OCI-LY7 (cell line): ENCODE measurements around the gene EXOC6B. TPM values are rescaled to one million over a fixed set of nuclear protein-coding genes. Genes with fewer than 3 reads are reported as not detected.

Experiments
- BruUV-seq: library from RNA; stranded (reverse); fragments of 400-500 nt; replicated peaks from 2 replicates; lab custom pipeline; 2021; lab: Mats Ljungman, UMichigan
- CTCF ChIA-PET: fragments of 300-600 bp; sonication (Branson Sonifier 250); formaldehyde crosslinking; loops from one replicate; lab custom pipeline; 2022; ENCODE audit warnings: antibody characterized with exemption; ENCODE audit not compliant: unreplicated experiment; lab: Charles Lee
- POLR2A ChIA-PET: fragments of 300-600 bp; sonication (Branson Sonifier 250); formaldehyde crosslinking; loops from one replicate; lab custom pipeline; 2022; ENCODE audit warnings: antibody characterized with exemption; lab: Charles Lee
- DNase-seq: peaks from one replicate; pipeline ENCODE4 v3.0.0-alpha.2; 2015; ENCODE audit warnings: low spot score
- H2AFZ ChIP-seq: fragments of 200-600 bp; sonication (generic), shearing (Covaris generic); 2 replicates; pipeline ENCODE4 v1.6.1; 2014; ENCODE audit warnings: mild to moderate bottlenecking, antibody characterized with exemption, low read length, moderate library complexity
- H3K27ac ChIP-seq: fragments of 200-600 bp; sonication (generic); 2 replicates; pipeline ENCODE4 v1.5.1; 2014; ENCODE audit warnings: mixed run types, low read depth, mild to moderate bottlenecking, moderate library complexity, low read length, inconsistent platforms; ENCODE audit not compliant: poor library complexity, severe bottlenecking
- H3K36me3 ChIP-seq: fragments of 200-600 bp; sonication (generic); 2 replicates; pipeline ENCODE4 v1.6.1; 2014; ENCODE audit warnings: mild to moderate bottlenecking, antibody characterized with exemption, low read length, moderate library complexity, mixed read lengths; ENCODE audit not compliant: insufficient read depth
- H3K4me1 ChIP-seq: fragments of 200-600 bp; sonication (generic); 2 replicates; pipeline ENCODE4 v1.5.1; 2014; ENCODE audit warnings: mild to moderate bottlenecking, low read length; ENCODE audit not compliant: insufficient read depth, poor library complexity, severe bottlenecking
- H3K4me2 ChIP-seq: fragments of 200-600 bp; sonication (generic); 2 replicates; pipeline ENCODE4 v1.6.1; 2014; ENCODE audit warnings: mild to moderate bottlenecking, low read length
- H3K4me3 ChIP-seq: fragments of 200-600 bp; sonication (generic); 2 replicates; pipeline ENCODE4 v1.5.1; 2014; ENCODE audit warnings: mild to moderate bottlenecking, low read depth, low read length; ENCODE audit not compliant: poor library complexity, severe bottlenecking
- H3K79me2 ChIP-seq: fragments of 200-600 bp; sonication (generic); 2 replicates; pipeline ENCODE4 v1.6.1; 2016; ENCODE audit warnings: low read depth, mild to moderate bottlenecking, low read length, moderate library complexity, mixed read lengths; ENCODE audit not compliant: insufficient read depth
- H3K9me2 ChIP-seq: fragments of 200-600 bp; sonication (generic); 2 replicates; pipeline ENCODE4 v1.6.1; 2016; ENCODE audit warnings: mild to moderate bottlenecking, low read length, mixed read lengths; ENCODE audit not compliant: insufficient read depth
- H3K9me3 ChIP-seq: fragments of 200-600 bp; sonication (generic); 2 replicates; pipeline ENCODE4 v1.6.1; 2014; ENCODE audit warnings: mild to moderate bottlenecking, mixed run types, low read length, mixed read lengths
- H4K20me1 ChIP-seq: fragments of 200-600 bp; sonication (generic); 2 replicates; pipeline ENCODE4 v1.6.1; 2014; ENCODE audit warnings: mild to moderate bottlenecking, antibody characterized with exemption, low read length, moderate library complexity, mixed read lengths; ENCODE audit not compliant: insufficient read depth
- CTCF ChIP-seq: fragments of 200-600 bp; sonication (generic); conservative IDR thresholded peaks from 2 replicates; pipeline ENCODE4 v1.5.1; 2014; ENCODE audit warnings: mild to moderate bottlenecking, antibody characterized with exemption, low read length, moderate library complexity, mixed read lengths
- EZH2phosphoT487 ChIP-seq: fragments of 200-600 bp; sonication (generic); IDR thresholded peaks from 2 replicates; pipeline ENCODE4 v1.6.1; 2018; ENCODE audit warnings: low read depth, borderline replicate concordance, mild to moderate bottlenecking, mixed run types, antibody characterized with exemption, low read length, moderate library complexity, mixed read lengths
- intact Hi-C: fragments of 100-400 bp; cut with micrococcal nuclease; formaldehyde crosslinking; loops from one replicate; pipeline ENCODE4 v1.10.0; 2022; ENCODE audit not compliant: unreplicated experiment
- total RNA-seq, 2 experiments: library from RNA; depleted of rRNA in 1 of 2; stranded (reverse); fragments of >200 nt in 1 of 2; shearing (Covaris generic) in 1 of 2; gene quantifications; 2 replicates each; pipeline ENCODE4 v1.2.3, GENCODE V29; 2014 to 2022

Gene EXOC6B
- total RNA-seq, 2 experiments from 2014 or later: 5.1 TPM; not detected in 1

GRCh38 chr2:72330652-72331051, 495.2 kb downstream of the EXOC6B start:
- H3K4me3 ChIP-seq: no peak overlapping the region
- TF ChIP-seq CTCF (no peak), EZH2phosphoT487 (no peak)
- H3K4me2 ChIP-seq: no peak overlapping the region
- POLR2A ChIA-PET: no interaction called here
- H3K9me3 ChIP-seq: no peaks in the 10 kb centered on the region
- intact Hi-C loops: no loop called here
- no peak overlapping the region for H3K27ac ChIP-seq
- no peaks in the 10 kb centered on the region for H3K9me2 ChIP-seq
- CTCF ChIA-PET: no interaction called here
- H3K4me1 ChIP-seq: no peaks in the 10 kb centered on the region
- DNase-seq: no peak
- BruUV-seq: no TSS peak
- no peaks in the 10 kb centered on the region for H3K36me3 ChIP-seq
- no peak overlapping the region for H2AFZ ChIP-seq
- H3K79me2 ChIP-seq: no peaks in the 10 kb centered on the region
- no peaks in the 10 kb centered on the region for H4K20me1 ChIP-seq

- Histone ChIP-seq H3K9me2 (no peaks in the 10 kb centered on the region), H3K27ac (no peak overlapping the region), H3K4me2 (no peak overlapping the region), H3K9me3 (no peaks in the 10 kb centered on the region), H4K20me1 (no peaks in the 10 kb centered on the region), H3K4me3 (no peak overlapping the region), H3K4me1 (no peaks in the 10 kb centered on the region), H3K36me3 (no peaks in the 10 kb centered on the region), H3K79me2 (no peaks in the 10 kb centered on the region), H2AFZ (no peak overlapping the region)
- POLR2A ChIA-PET: no interaction called here
- DNase-seq: no peak
- intact Hi-C loops: no loop called here
- CTCF ChIA-PET: no interaction called here
- no TSS peak for BruUV-seq
- no peak for TF ChIP-seq EZH2phosphoT487
- TF ChIP-seq CTCF: no peak
Measured at GRCh38 chr2:72326759-72327158, 499.1 kb downstream of the EXOC6B start.

- H3K27ac ChIP-seq: no peak overlapping the region
- H3K36me3 ChIP-seq: no peaks in the 10 kb centered on the region
- TF ChIP-seq CTCF (peak; percentile 82), EZH2phosphoT487 (no peak)
- no peaks in the 10 kb centered on the region for H3K9me2 ChIP-seq
- H3K79me2 ChIP-seq: no peaks in the 10 kb centered on the region
- intact Hi-C loops: no loop called here
- H3K9me3 ChIP-seq: no peaks in the 10 kb centered on the region
- BruUV-seq: no TSS peak
- no peaks in the 10 kb centered on the region for H4K20me1 ChIP-seq
- H3K4me2 ChIP-seq: no peak overlapping the region
- peak; percentile 18 for DNase-seq
- H3K4me1 ChIP-seq: no peaks in the 10 kb centered on the region
- POLR2A ChIA-PET: no interaction called here
- no peak overlapping the region for H2AFZ ChIP-seq
- no peak overlapping the region for H3K4me3 ChIP-seq
- CTCF ChIA-PET: no interaction called here
Measured at GRCh38 chr2:72325592-72326422, 500.0 kb downstream of the EXOC6B start.
